GM03348 (cell line): ENCODE measurements around the gene ALG3.

Experiments
- DNase-seq: peaks from one replicate; pipeline ENCODE4 v3.0.0; 2012; ENCODE audit warnings: low spot score

Gene ALG3

GRCh38 chr3:184259878-184260723 lies 11.3 kb upstream of the ALG3 start:
- DNase-seq: peak; percentile 86

GRCh38 chr3:184259396-184259877 lies 10.7 kb upstream of the ALG3 start:
- no peak for DNase-seq

GRCh38 chr3:184258926-184259325 lies 10.2 kb upstream of the ALG3 start:
- DNase-seq: no peak

- DNase-seq: no peak
These were observed 8.5 kb upstream of the ALG3 start for GRCh38 chr3:184257083-184257915.

- no peak for DNase-seq
These were observed 6.7 kb upstream of the ALG3 start for GRCh38 chr3:184255291-184256039.

- DNase-seq: peak; percentile 92
These were observed 1.5 kb upstream of the ALG3 start for GRCh38 chr3:184250167-184250828.

GRCh38 chr3:184249412-184250166 lies 827 bp upstream of the ALG3 start, which contains the start of gene EEF1AKMT4:
Gene EEF1AKMT4, plus strand, starts transcription at chr3:184249672. Its CDS starts 23 bp downstream, at chr3:184249695.
- peak; percentile 97 for DNase-seq

- DNase-seq: no peak
These were observed 6.5 kb downstream of the ALG3 start for GRCh38 chr3:184242297-184242685.

- peak; percentile 40 for DNase-seq
These were observed 7.1 kb downstream of the ALG3 start for GRCh38 chr3:184241447-184242296.

GRCh38 chr3:184241141-184241446 lies 7.7 kb downstream of the ALG3 start:
- no peak for DNase-seq

GRCh38 chr3:184240384-184241140 lies 8.2 kb downstream of the ALG3 start:
- peak; percentile 45 for DNase-seq

- DNase-seq: no peak
These were observed 9.1 kb downstream of the ALG3 start for GRCh38 chr3:184239708-184240107.

- DNase-seq: peak; percentile 1
These were observed 9.5 kb downstream of the ALG3 start for GRCh38 chr3:184239221-184239620.

GRCh38 chr3:184238246-184238818 lies 10.4 kb downstream of the ALG3 start:
- DNase-seq: no peak

GRCh38 chr3:184237807-184238206 lies 11.0 kb downstream of the ALG3 start:
- DNase-seq: no peak

GRCh38 chr3:184237211-184237610 lies 11.6 kb downstream of the ALG3 start:
- DNase-seq: no peak

- no peak for DNase-seq
These were observed 12.1 kb downstream of the ALG3 start for GRCh38 chr3:184236636-184237035.

- DNase-seq: no peak
These were observed 12.7 kb downstream of the ALG3 start for GRCh38 chr3:184236033-184236410.
